GM19324 (cell line): ENCODE data around the gene RAPH1.
"Not testable (repeated sequence)": the region's sequence is repeated elsewhere in the genome, so short reads cannot be mapped to it uniquely, and the experiment has no call there.

ENCODE experiments used
- ATAC-seq: cut with Tn5 transposase; IDR thresholded peaks from one replicate; pipeline ENCODE4 v1.9.1; 2021; ENCODE audit warnings: mild to moderate bottlenecking, moderate library complexity; ENCODE audit not compliant: unreplicated experiment, low FRiP score

Gene RAPH1

DNA sequence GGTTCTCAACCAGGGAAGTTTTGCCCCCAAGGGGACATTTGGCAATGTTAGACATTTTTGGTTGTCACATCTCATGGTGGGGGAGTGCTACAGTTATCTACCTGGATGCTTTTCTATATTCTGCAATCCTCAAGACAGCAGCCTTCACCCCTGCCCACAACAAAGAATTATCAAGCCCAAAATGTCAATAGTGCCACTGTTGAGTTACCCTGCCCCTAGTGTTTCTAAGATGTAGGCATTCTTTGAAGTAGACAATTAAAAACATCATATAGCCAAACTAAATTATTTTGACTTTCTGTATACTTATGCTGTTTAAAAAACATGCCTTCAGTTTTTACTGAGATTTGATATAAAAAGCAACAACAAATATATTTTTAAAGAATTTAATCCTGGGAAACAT lies 158.9 kb downstream of the RAPH1 start:
- ATAC-seq: no peak

DNA sequence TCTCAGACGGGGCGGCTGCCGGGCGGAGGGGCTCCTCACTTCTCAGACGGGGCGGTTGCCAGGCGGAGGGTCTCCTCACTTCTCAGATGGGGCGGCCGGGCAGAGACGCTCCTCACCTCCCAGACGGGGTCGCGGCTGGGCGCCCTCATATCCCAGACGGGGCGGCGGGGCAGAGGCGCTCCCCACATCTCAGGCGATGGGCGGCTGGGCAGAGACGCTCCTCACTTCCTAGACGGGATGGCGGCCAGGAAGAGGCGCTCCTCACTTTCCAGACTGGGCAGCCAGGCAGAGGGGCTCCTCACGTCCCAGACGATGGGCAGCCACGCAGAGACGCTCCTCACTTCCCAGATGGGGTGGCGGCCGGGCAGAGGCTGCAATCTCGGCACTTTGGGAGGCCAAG lies 162.4 kb downstream of the RAPH1 start:
- ATAC-seq: not testable (repeated sequence)

DNA sequence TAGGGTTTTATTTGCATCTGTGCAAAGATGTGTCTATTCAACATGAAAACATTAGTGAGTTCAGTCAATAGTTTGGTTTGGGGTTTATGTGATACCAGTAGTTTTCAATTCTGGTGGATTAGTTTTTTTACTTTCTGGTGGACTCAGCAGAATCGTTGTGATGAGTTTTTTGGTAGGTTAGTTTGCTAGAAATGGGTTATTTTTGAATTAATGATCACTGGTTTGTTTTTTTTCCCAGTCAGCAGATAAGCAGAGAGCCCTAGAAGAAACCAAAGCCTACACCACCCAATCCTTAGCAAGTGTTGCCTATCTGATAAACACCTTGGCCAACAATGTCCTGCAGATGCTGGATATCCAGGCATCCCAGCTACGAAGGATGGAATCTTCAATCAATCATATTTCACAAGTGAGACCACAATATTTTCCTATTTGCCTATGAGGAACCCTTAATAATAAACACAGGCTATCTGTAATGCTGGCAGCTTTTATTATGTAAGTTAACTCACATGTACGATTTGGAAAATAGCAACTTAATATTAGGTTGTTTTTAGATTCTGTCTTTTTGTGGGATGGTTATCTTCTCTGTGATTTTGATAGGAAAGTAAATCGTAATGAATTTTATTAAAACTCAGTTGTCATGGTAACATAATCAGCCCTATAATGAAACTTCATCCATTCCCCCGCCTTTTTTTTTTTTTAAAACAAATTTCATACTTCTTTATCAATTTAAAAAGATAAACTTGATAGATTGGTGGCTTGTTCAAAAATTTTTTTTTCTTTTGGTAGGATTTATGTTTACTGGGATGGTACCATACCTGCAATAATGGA lies 168.2 kb downstream of the RAPH1 start:
- ATAC-seq: no peak

DNA sequence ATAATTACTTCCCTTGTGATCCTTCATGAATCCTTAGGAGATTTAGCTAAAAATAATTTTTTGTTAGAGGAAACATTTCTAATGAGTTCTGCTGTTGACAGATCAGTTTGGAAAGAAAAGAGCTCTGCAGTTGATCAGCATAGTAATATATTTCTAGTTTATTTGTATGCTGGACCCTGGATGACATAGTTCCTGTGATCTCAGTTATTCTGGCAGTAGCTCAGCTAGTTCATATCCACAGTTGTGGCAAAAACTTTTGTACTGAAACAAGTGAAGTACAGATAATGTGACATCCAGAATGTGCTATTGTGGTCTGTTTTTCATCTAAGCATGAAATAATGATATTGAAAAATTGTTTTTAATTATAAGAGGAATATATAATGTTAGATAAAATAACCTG lies 173.2 kb downstream of the RAPH1 start:
- ATAC-seq: no peak

DNA sequence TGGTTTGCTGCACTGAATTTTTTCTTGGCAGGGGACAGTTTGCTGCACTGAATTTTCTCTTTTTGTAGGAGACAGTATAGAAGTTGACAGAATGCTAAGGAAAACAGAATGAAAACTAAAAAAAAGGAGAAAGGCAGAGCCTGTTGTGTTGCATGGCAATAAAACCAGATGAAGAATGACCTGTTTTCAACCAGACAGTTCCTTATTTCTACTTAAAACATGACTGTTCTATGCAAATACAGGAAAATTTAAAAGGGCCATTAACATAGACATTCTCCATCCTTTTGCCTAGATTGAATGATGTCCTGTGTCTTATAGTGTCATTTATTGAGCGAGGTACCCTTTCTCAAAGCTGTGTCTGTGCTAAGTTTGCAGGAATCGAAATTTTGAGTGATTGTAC lies 173.6 kb downstream of the RAPH1 start:
- no peak for ATAC-seq

DNA sequence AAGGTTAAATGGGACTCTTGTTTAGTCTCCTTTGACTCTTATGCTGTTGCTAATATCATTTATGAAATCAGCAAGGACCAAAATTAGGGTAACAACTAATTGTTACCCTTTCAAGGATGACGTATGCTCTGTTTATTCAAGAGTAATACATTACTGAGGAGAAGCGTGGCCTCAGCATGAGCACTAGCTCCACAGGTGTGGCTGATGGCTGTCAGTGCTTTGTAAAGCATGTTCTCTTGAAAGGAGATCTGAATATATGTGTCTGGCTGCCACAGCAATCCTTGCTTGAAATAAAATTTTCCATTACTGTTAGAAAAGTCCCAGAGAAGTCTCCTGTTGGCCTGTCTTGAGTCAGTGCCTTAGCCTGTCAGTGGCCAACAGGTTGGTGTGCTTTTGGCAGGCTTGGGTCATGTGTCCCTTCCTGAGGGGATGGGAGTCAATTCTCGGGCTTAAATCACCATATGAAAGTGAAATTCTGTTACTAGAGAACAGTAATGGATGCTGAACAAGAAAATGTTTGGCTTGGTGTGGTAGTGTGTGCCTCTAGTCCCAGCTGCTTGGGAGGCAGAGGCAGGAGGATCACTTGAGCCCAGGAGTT lies 174.2 kb downstream of the RAPH1 start:
- no peak for ATAC-seq

DNA sequence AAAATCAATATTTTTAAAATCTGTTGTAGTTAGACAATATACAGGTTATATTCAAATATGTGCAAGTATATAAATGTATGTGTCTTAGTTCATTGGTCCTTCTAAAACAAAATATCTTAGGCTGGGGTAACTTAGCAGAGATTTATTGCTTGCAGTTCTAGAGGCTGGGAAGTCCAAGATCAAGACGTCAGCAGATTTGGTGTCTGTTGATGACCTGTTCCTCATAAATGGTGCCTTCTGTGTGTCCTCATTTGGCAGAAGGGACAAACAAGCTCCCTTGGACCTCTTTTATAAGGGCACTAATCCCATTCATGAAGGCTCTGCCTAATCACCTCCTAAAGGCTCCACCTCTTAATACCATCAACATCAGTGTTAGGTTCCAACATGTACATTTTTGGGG lies 175.7 kb downstream of the RAPH1 start:
- no peak for ATAC-seq

DNA sequence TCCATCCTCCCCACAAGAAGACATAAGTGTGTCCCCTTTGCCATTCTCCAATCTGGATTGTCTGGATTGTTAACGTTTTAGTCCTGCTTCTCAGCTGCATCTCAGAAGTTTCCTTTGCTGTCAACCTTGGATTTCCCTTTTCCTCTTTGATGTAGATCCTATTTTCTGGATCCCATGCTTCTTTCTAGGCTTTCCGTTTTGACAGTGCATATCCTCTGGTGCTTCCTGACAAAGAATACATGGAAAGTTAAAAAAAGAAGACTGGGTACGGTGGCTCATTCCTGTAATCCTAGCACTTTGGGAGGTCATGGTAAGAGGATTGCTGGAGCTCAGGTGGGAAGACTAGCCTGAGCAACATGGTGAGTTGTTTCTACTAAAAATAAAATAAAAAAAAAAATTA lies 180.1 kb downstream of the RAPH1 start:
- ATAC-seq: no peak

DNA sequence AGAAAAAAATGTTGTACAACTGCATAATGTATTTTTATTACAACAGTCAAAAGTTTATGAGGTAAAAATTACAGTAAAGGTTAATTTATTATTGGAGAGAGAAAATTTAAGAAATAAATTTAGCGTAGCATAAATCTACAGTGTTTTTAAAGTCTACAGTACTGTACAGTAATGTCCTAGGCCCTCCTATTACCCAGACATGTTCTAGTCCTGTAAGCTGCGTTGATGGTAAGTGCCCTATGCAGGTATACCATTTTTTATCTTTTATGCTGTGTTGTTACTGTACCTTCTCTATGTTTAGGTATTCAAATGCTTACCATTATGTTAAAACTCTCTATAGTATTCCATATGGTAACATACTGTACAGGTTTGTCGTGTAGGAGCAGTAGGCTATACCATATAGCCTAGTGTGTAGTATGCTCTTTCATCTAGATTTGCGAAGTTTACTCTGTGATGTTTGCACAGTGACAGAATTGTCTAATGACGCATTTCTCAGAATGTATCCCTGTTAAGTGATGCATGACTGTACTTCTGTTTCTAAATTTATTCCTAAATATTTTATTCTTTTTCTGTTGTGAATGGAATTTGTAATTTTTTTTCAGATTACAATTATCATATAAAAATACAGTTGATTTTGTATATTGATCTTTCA lies 182.4 kb downstream of the RAPH1 start:
- no peak for ATAC-seq

DNA sequence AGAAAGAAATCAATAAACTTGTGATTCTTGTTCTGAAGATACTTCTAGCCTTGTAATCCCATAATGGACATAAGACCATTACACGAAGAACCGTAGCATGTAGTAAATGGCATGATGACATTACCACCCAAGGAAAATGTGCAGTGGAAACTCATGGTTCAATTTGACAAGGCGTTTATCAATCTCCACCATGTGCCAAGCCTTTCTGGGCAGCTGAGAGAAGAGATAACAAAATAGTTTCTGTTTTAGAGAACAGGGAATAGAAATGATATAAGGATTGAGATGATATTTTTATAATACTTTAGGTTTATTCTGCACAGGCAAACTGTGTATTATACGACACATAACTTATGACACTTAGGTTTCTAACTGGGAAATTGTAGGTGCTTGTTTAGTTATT lies 187.7 kb downstream of the RAPH1 start:
- ATAC-seq: no peak

DNA sequence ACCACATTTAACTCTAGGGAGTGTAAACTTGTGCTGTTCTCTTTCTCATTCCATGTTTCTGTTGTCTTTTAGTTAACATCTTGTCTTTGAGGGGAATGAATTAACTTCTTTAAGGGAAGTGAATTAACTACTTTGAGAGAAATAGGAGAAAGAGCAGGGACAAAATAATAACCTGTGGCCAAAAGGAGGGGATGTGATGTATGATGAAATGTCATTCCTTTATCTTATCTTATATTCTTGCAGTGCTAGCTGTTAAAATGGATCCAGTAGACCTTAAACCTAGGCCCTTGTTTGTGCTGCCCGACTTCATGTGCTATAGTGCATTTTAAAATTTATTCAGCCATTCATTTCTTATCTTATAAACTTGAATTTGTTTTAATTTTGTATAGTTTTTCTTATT lies 188.5 kb downstream of the RAPH1 start:
- ATAC-seq: no peak

DNA sequence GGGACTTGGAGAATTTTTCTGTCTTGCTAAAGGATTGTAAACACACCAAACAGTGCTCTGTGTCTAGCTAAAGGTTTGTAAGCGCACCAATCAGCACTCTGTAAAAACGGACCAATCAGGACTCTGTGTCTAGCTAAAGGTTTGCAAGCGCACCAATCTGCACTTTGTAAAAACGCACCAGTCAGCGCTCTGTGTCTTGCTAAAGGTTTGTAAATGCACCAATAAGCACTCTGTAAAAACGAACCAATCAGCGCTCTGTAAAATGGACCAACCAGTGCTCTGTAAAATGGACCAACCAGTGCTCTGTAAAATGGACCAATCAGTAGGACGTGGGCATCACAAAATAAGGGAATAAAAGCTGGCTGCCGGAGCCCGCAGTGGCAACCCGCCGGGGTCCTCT lies 190.4 kb downstream of the RAPH1 start:
- no peak for ATAC-seq
